Small intestine (tissue), 7 donors: ENCODE data around the gene FBN2. TPM values are rescaled to one million over a fixed set of nuclear protein-coding genes. Genes with fewer than 3 reads are reported as not detected.

ENCODE experiments used
- DNase-seq, 2 donors: peaks; one replicate each; pipeline versions ENCODE4 v3.0.0 to v3.0.0-alpha.2; 2013
- FAIRE-seq: peaks from 2 replicates; lab custom pipeline; 2012; peaks lifted over from hg19 to GRCh38; lab: Jason Lieb, UNC
- H3K27ac ChIP-seq, 3 donors: one replicate each; pipeline ENCODE4 v1.5.1; 2013; ENCODE audit warnings: low read length in 2 of 3, mild to moderate bottlenecking in 2 of 3, control low read depth in 1 of 3, inconsistent platforms in 1 of 3, low read depth in 1 of 3, moderate library complexity in 1 of 3
- H3K27me3 ChIP-seq, 3 donors: one replicate each; pipeline ENCODE4 v1.6.1; 2013; ENCODE audit warnings: low read length in 3 of 3, inconsistent platforms in 1 of 3; ENCODE audit not compliant: control insufficient read depth in 3 of 3, insufficient read depth in 3 of 3
- H3K36me3 ChIP-seq, 3 donors: one replicate each; pipeline ENCODE4 v1.6.1; 2013; ENCODE audit warnings: low read length in 3 of 3, inconsistent platforms in 1 of 3, low read depth in 1 of 3, mild to moderate bottlenecking in 1 of 3, moderate library complexity in 1 of 3; ENCODE audit not compliant: control insufficient read depth in 3 of 3, insufficient read depth in 2 of 3
- H3K4me1 ChIP-seq, 3 donors: one replicate each; pipeline ENCODE4 v1.6.1; 2013; ENCODE audit warnings: low read length in 2 of 3, inconsistent platforms in 1 of 3, low read depth in 1 of 3, mild to moderate bottlenecking in 1 of 3, moderate library complexity in 1 of 3; ENCODE audit not compliant: control insufficient read depth in 3 of 3, insufficient read depth in 2 of 3
- H3K4me3 ChIP-seq, 3 donors: one replicate each; pipeline ENCODE4 v1.5.1; 2013; ENCODE audit warnings: low read length in 3 of 3, control low read depth in 1 of 3, inconsistent platforms in 1 of 3, low read depth in 1 of 3, mild to moderate bottlenecking in 1 of 3, moderate library complexity in 1 of 3
- H3K9me3 ChIP-seq, 2 donors: one replicate each; pipeline ENCODE4 v1.6.1; 2013; ENCODE audit warnings: low read depth in 1 of 2, low read length in 1 of 2; ENCODE audit not compliant: control insufficient read depth in 2 of 2, insufficient read depth in 1 of 2
- WGBS, 3 donors: extraction: QIAGEN DNeasy Blood & Tissue Kit; methylation state at CpG; one replicate each; pipeline ENCODE4 v1.1.7; 2013; 5-methylcytosine and 5-hydroxymethylcytosine counted together
- polyA plus RNA-seq, 4 donors: library from polyadenylated mRNA; stranded (reverse) in 3 of 4; unstranded in 1 of 4; fragments of 200-250 nt in 3 of 4; fragments of 120-200 nt in 1 of 4; gene quantifications; one replicate each; pipeline versions ENCODE4 v1.2.1 to v1.2.3, GENCODE V29; 2013
- donor health status: healthy with polysubstance abuse.
- donor health status: control.
- donor health status: control.
- donor health status: Bipolar disorder and iron deficiency.
- donor health status: healthy.

The FBN2 gene
- polyA plus RNA-seq, 4 donors = under 0.01 to 16.9 (median 0.21) TPM; not detected in 1

GRCh38 chr5:128216860-128217531 lies 321.0 kb downstream of the FBN2 start:
- Histone ChIP-seq H3K4me3 (no peak overlapping the region), H3K27me3 (no peaks in the 10 kb centered on the region), H3K4me1 (no peaks in the 10 kb centered on the region), H3K36me3 (no peaks in the 10 kb centered on the region), H3K9me3 (no peaks in the 10 kb centered on the region), H3K27ac (no peak overlapping the region)
- 75 to 78% (median 78%) methylated on average over 15 of the region's 15 CpGs for WGBS, 3 donors
- FAIRE-seq (no peak), DNase-seq (no peak)

- Histone ChIP-seq H3K4me1 (no peaks in the 10 kb centered on the region), H3K36me3 (no peaks in the 10 kb centered on the region), H3K27me3 (no peaks in the 10 kb centered on the region), H3K27ac (no peak overlapping the region), H3K4me3 (no peak overlapping the region), H3K9me3 (no peaks in the 10 kb centered on the region)
- WGBS, 3 donors = 91 to 95% (median 94%) methylated on average over 7 of the region's 7 CpGs
- FAIRE-seq (no peak), DNase-seq (no peak)
Observed at GRCh38 chr5:128216285-128216684, 321.8 kb downstream of the FBN2 start.

GRCh38 chr5:128213833-128214232 lies 324.2 kb downstream of the FBN2 start:
- H3K9me3 ChIP-seq = no peaks in the 10 kb centered on the region
- H3K27me3 ChIP-seq = no peaks in the 10 kb centered on the region
- no peak for FAIRE-seq
- WGBS, 3 donors = 72 to 76% (median 74%) methylated on average over 5 of the region's 5 CpGs
- H3K4me3 ChIP-seq = no peak overlapping the region
- no peaks in the 10 kb centered on the region for H3K36me3 ChIP-seq
- H3K27ac ChIP-seq = no peak overlapping the region
- DNase-seq = no peak
- H3K4me1 ChIP-seq = no peaks in the 10 kb centered on the region

GRCh38 chr5:128213340-128213739 lies 324.7 kb downstream of the FBN2 start:
- no peak overlapping the region for H3K4me3 ChIP-seq
- DNase-seq = peak; percentile 54 to 70
- no peaks in the 10 kb centered on the region for H3K4me1 ChIP-seq
- no peaks in the 10 kb centered on the region for H3K36me3 ChIP-seq
- peak; percentile 10 for FAIRE-seq
- H3K9me3 ChIP-seq = no peaks in the 10 kb centered on the region
- H3K27ac ChIP-seq = no peak overlapping the region
- H3K27me3 ChIP-seq = no peaks in the 10 kb centered on the region
- WGBS, 3 donors = 4 to 7% (median 5%) methylated on average over 4 of the region's 4 CpGs

GRCh38 chr5:128212191-128212806 lies 325.7 kb downstream of the FBN2 start:
- Histone ChIP-seq H3K9me3 (no peaks in the 10 kb centered on the region), H3K4me3 (no peak overlapping the region), H3K27ac (no peak overlapping the region), H3K36me3 (no peaks in the 10 kb centered on the region), H3K27me3 (no peaks in the 10 kb centered on the region), H3K4me1 (no peaks in the 10 kb centered on the region)
- DNase-seq = no peak
- 46 to 62% (median 56%) methylated on average over 5 of the region's 5 CpGs for WGBS, 3 donors
- no peak for FAIRE-seq

- FAIRE-seq = no peak
- Histone ChIP-seq H3K4me3 (no peak overlapping the region), H3K36me3 (no peaks in the 10 kb centered on the region), H3K27ac (no peak overlapping the region), H3K27me3 (no peaks in the 10 kb centered on the region), H3K9me3 (no peaks in the 10 kb centered on the region), H3K4me1 (no peaks in the 10 kb centered on the region)
- no peak for DNase-seq
Observed at GRCh38 chr5:128208436-128208835, 329.6 kb downstream of the FBN2 start.
